Hepatocyte (in vitro differentiated cells): ENCODE data around the gene BEND3.

Experiments
- CTCF ChIP-seq: fragments of 200-600 bp; sonication (generic); IDR thresholded peaks from 2 replicates; pipeline ENCODE4 v1.5.1; 2016; ENCODE audit warnings: antibody characterized with exemption, mild to moderate bottlenecking; ENCODE audit not compliant: poor library complexity
- EZH2 ChIP-seq: fragments of 200-600 bp; sonication (generic); IDR thresholded peaks from 2 replicates; pipeline ENCODE4 v1.6.1; 2016; ENCODE audit warnings: antibody characterized with exemption, mild to moderate bottlenecking, borderline replicate concordance

- TF ChIP-seq EZH2 (no peak), CTCF (no peak)
Observed at GRCh38 chr6:107047807-107048206, 67.5 kb downstream of the BEND3 start.
